Activated CD8-positive, alpha-beta memory T cell treated with anti-CD3 and anti-CD28 coated beads, Interleukin-2, amount 50 U/mL, for 1 hour (primary cell): ENCODE results near the gene IGFL2.
"Not testable (repeated sequence)": the region's sequence is repeated elsewhere in the genome, so short reads cannot be mapped to it uniquely, and the experiment has no call there.

Experiments used
- DNase-seq: peaks from one replicate; pipeline ENCODE4 v3.0.0-alpha.2; 2020; ENCODE audit errors: extremely low read depth

IGFL2 gene

GRCh38 chr19:46147791-46148288 is at the start of gene IGFL2:
Gene IGFL2 (plus strand): TSS chr19:46148238. CDS start chr19:46148279, 41 bp downstream.
- DNase-seq, result no peak

GRCh38 chr19:46100344-46100743 is 47.7 kb upstream of the IGFL2 start:
- no peak for DNase-seq

- DNase-seq, result no peak
Observed at GRCh38 chr19:46101293-46101692, 46.7 kb upstream of the IGFL2 start.

GRCh38 chr19:46102333-46102732 is 45.7 kb upstream of the IGFL2 start:
- DNase-seq, result not testable (repeated sequence)

GRCh38 chr19:46107371-46107770 is 40.7 kb upstream of the IGFL2 start:
- no peak for DNase-seq

GRCh38 chr19:46109876-46110275 is 38.2 kb upstream of the IGFL2 start:
- DNase-seq, result no peak

GRCh38 chr19:46111376-46111775 is 36.7 kb upstream of the IGFL2 start:
- DNase-seq, result no peak

- no peak for DNase-seq
Observed at GRCh38 chr19:46112527-46112926, 35.5 kb upstream of the IGFL2 start.

- no peak for DNase-seq
Observed at GRCh38 chr19:46113726-46114125, 34.3 kb upstream of the IGFL2 start.

GRCh38 chr19:46115396-46116106 is 32.5 kb upstream of the IGFL2 start:
- no peak for DNase-seq

GRCh38 chr19:46116121-46116520 is 31.9 kb upstream of the IGFL2 start:
- DNase-seq, result no peak

GRCh38 chr19:46118136-46118535 is 29.9 kb upstream of the IGFL2 start:
- no peak for DNase-seq

GRCh38 chr19:46124638-46125115 is 23.4 kb upstream of the IGFL2 start, which contains the start of gene IGFL3:
Gene IGFL3 (minus strand): TSS chr19:46124688. CDS start chr19:46124649, 39 bp downstream.
- DNase-seq, result no peak

- DNase-seq, result no peak
Observed at GRCh38 chr19:46125447-46125846, 22.6 kb upstream of the IGFL2 start.

GRCh38 chr19:46126086-46126580 is 21.9 kb upstream of the IGFL2 start:
- DNase-seq, result no peak

- DNase-seq, result no peak
Observed at GRCh38 chr19:46131485-46132143, 16.4 kb upstream of the IGFL2 start.

GRCh38 chr19:46132508-46133100 is 15.4 kb upstream of the IGFL2 start:
- DNase-seq, result no peak

GRCh38 chr19:46133101-46133627 is 14.9 kb upstream of the IGFL2 start:
- DNase-seq, result no peak

- DNase-seq, result no peak
Observed at GRCh38 chr19:46133777-46134241, 14.2 kb upstream of the IGFL2 start.

- DNase-seq, result no peak
Observed at GRCh38 chr19:46134527-46134926, 13.5 kb upstream of the IGFL2 start.

- DNase-seq, result no peak
Observed at GRCh38 chr19:46137915-46138473, 10.0 kb upstream of the IGFL2 start.

- DNase-seq, result no peak
Observed at GRCh38 chr19:46141421-46141820, 6.6 kb upstream of the IGFL2 start.
